ENCODE data around the gene HTD2.
"Not testable (repeated sequence)": the region's sequence is repeated elsewhere in the genome, so short reads cannot be mapped to it uniquely, and the experiment has no call there.

HTD2 gene

DNA sequence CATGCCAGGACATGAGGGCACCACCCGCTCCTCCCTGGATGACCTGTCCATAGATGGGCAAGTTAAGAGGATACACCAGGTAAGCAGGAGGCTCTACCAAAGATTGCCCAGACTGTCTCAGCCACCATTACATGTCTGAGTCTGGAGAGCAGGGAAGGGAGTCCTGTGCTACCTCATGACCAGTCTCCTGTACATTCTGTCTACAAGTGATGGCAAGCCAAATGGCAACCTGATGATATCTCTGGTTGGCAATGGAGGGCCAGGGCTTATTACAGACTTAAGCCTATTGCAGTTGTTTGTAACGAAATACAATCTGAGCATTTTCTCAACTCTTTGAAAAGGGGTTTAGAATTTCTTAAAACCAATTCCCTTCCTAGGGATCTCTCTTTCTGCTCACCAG lies 37.0 kb upstream of the HTD2 start:
- TF ChIP-seq, protein P1, sequence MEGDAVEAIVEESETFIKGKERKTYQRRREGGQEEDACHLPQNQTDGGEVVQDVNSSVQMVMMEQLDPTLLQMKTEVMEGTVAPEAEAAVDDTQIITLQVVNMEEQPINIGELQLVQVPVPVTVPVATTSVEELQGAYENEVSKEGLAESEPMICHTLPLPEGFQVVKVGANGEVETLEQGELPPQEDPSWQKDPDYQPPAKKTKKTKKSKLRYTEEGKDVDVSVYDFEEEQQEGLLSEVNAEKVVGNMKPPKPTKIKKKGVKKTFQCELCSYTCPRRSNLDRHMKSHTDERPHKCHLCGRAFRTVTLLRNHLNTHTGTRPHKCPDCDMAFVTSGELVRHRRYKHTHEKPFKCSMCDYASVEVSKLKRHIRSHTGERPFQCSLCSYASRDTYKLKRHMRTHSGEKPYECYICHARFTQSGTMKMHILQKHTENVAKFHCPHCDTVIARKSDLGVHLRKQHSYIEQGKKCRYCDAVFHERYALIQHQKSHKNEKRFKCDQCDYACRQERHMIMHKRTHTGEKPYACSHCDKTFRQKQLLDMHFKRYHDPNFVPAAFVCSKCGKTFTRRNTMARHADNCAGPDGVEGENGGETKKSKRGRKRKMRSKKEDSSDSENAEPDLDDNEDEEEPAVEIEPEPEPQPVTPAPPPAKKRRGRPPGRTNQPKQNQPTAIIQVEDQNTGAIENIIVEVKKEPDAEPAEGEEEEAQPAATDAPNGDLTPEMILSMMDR (conservative IDR thresholded peaks at IDR 0.05; ENCODE audit: low read depth), result no peak
- H3K27ac ChIP-seq, result 0 out of 2 replicates have a peak overlapping the region, but pooled peaks have one; percentile 19
- POLR2A ChIA-PET (ENCODE audit: low non-redundant PET), result no interaction called here
- DNase-seq (ENCODE audit: low spot score), result no peak
- CTCF ChIA-PET, result no interaction called here

DNA sequence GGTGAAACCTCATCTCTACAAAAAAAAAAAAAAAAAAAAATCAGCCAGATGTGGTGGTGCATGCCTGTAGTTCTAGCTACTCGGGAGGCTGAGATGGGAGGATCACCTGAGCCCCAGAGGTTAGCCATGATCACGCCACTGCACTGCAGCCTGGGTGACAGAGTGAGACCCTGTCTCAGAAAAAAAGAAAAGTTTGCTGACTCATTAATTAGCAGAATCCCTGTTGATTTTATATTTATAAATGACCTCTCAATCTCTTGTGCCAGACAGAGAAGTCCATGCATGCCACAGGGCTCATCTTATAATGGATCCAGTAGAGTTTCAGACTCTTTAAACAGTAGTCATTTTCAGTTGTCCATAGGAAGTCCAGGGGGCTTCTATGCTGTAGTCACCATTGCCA lies 35.8 kb upstream of the HTD2 start:
- TF ChIP-seq, protein P1 (conservative IDR thresholded peaks at IDR 0.05; ENCODE audit: low read depth), result no peak
- no peak for DNase-seq (ENCODE audit: low spot score)
- H3K27ac ChIP-seq, result no peak overlapping the region
- ChIA-PET POLR2A (ENCODE audit: low non-redundant PET) (no interaction called here), CTCF (no interaction called here)

DNA sequence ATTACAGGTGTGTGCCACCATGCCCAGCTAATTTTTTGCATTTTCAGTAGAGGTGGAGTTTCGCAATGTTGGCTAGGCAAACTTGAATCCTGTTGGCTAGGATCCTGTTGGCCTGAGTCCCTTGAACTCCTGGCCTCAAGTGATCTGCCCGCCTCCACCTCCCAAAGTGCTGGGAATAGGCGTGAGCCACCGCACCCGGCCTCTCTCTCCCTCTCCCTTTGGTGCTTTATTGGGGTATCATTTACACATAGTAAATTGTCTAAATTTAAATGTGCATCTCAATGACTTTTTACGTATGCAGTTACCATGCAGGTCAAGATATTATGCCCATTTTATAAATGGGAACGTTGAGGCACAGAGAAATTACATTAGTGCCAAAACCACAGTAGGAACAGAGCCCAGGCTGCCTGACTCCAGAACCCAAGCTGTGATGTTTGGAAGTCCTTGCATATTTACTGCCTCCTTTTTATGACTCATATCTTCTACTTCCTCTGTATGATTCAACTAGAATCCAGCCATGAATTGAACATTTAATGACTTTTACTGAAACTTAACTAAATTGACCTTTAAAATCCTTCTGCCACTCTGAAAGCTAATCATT lies 34.3 kb upstream of the HTD2 start:
- H3K27ac ChIP-seq, result peak overlapping the region; percentile 65
- peak; percentile 76 for DNase-seq (ENCODE audit: low spot score)
- POLR2A ChIA-PET (ENCODE audit: low non-redundant PET), result no interaction called here
- TF ChIP-seq, protein P1 (conservative IDR thresholded peaks at IDR 0.05; ENCODE audit: low read depth), result no peak
- CTCF ChIA-PET, result interaction anchor here (0.6 kb wide), 2 partner anchors 50 to 95 kb away, joined by 3 to 5 read pairs; no protein-coding TSS in a partner anchor

DNA sequence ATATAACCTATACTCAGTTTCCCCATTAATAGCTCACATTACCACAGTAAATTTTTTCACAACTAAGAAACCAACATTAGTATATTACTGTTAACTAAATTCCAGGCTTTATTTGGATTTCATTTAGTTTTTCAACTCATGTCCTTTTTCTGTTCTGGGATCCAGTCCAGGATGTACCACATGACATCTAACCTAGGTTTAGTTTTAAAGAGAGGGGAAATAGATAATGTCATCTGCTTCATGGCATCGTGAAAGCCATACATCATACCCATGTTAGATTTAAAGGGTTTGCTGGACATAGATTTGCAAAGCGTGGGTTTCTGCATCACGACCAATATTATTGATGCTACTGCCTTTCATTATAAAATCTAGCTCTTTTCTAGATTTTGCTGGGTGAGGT lies 33.4 kb upstream of the HTD2 start:
- ChIA-PET POLR2A (ENCODE audit: low non-redundant PET) (no interaction called here), CTCF (no interaction called here)
- DNase-seq (ENCODE audit: low spot score), result no peak
- no peak overlapping the region for H3K27ac ChIP-seq
- TF ChIP-seq, protein P1 (conservative IDR thresholded peaks at IDR 0.05; ENCODE audit: low read depth), result no peak

DNA sequence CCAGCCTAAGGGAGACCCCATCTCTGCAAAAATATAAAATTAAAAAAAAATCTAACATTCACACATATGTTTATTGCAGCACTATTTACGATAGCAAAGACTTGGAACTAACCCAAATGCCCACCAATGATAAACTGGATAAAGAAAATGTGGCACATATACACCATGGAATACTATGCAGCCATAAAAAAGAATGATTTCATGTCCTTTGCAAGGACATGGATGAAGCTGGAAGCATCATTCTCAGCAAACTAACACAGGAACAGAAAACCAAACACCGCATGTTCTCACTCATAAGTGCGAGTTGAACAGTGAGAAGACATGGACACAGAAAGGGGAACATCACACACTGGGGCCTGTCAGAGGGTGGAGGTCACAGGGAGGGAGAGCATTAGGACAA lies 33.0 kb upstream of the HTD2 start:
- DNase-seq (ENCODE audit: low spot score); POLR2A ChIA-PET (ENCODE audit: low non-redundant PET); CTCF ChIA-PET; H3K27ac ChIP-seq: not testable (repeated sequence)

DNA sequence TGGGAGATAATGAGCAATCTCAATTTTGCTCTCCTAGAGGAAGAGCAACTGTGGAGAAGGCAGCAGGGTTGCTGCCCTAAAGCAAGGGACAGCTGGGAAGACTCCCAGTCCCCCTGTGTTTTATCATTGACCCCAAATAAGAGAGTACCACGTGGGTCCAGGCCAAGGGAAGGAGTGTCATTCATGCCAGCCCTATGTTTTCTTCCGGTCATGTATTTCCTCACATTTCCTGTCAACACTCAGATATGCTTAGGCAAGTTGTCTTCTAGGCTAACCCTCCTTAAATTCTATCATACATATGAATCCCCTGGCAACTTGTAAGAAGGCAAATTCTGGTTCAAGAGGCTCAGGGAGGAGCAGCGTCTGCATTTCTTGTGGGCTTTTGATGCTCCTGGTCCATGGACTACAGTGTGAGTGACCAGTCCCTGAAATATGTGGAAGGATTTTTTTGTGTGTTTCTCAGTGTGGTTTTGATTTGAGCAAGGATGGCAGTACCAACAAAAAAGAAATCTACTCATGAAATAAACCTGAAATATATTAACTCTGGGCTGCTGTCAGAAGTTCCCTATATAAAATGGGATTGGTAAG lies 32.2 kb upstream of the HTD2 start:
- no peak for DNase-seq (ENCODE audit: low spot score)
- ChIA-PET CTCF (no interaction called here), POLR2A (ENCODE audit: low non-redundant PET) (no interaction called here)
- TF ChIP-seq, protein P1 (conservative IDR thresholded peaks at IDR 0.05; ENCODE audit: low read depth), result no peak
- H3K27ac ChIP-seq, result no peak overlapping the region

DNA sequence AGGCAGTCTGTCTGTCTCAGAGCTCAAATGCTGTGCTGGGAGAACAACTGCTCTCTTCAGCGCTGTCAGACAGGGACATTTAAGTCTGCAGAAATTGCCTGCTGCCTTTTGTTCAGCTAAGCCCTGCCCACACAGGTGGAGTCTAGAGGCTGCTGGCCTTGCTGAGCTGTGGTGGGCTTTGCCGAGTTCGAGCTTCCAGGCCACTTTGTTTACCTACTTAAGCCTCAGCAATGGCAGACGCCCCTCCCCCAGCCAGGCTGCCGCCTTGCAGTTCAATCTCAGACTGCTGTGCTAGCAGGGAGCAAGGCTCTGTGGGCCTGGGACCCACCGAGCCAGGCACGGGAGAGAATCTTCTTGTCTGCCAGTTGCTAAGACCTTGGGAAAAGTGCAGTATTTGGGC lies 25.3 kb upstream of the HTD2 start:
- TF ChIP-seq, protein P1 (conservative IDR thresholded peaks at IDR 0.05; ENCODE audit: low read depth), result no peak
- no peak overlapping the region for H3K27ac ChIP-seq
- no peak for DNase-seq (ENCODE audit: low spot score)
- ChIA-PET CTCF (no interaction called here), POLR2A (ENCODE audit: low non-redundant PET) (no interaction called here)
